K562 (cell line): Measurements from ENCODE around the gene ENO2. TPM values are rescaled to one million over a fixed set of nuclear protein-coding genes. Genes with fewer than 3 reads are reported as not detected.

Source experiments
- ATAC-seq: fragments of 200-7000 bp; cut with Tn5 transposase; 3 replicates; pipeline ENCODE4 v1.9.1; 2020; ENCODE audit warnings: moderate library complexity
- BruUV-seq: library from RNA; stranded (reverse); fragments of 400-500 nt; replicated peaks from 2 replicates; lab custom pipeline; 2021; lab: Mats Ljungman, UMichigan
- CTCF ChIA-PET: fragments of 300-600 bp; formaldehyde crosslinking; extraction: SDS; loops from one replicate; lab custom pipeline; 2021; ENCODE audit warnings: low intra/inter-chr PET ratio; lab: Yijun Ruan, JAX
- POLR2A ChIA-PET: fragments of 300-600, 350-650 bp; sonication (Branson Sonifier 250); formaldehyde crosslinking; extraction: SDS; loops from one replicate; lab custom pipeline; 2021; ENCODE audit warnings: antibody characterized with exemption, inconsistent platforms; lab: Yijun Ruan, JAX
- DNase-seq, 4 experiments: peaks; one replicate each; pipeline versions ENCODE4 v3.0.0 to v3.0.0-alpha.2; 2011 to 2018; ENCODE audit warnings: low spot score in 3 of 4, mixed read lengths in 3 of 4; ENCODE audit errors: extremely low read depth in 1 of 4
- FAIRE-seq: peaks from 2 replicates; lab custom pipeline; 2011; peaks lifted over from hg19 to GRCh38; lab: Jason Lieb, UNC
- H2AFZ ChIP-seq: 2 replicates; pipeline ENCODE4 v1.6.0; 2011; ENCODE audit warnings: low read depth, low read length, control low read depth, inconsistent platforms
- H3K27ac ChIP-seq: fragments of 200-600 bp; 3 replicates; pipeline ENCODE4 v1.8.0; 2011; ENCODE audit warnings: low read depth, mild to moderate bottlenecking, control low read depth, inconsistent platforms, low read length, moderate library complexity, mixed read lengths; ENCODE audit errors: extremely low read depth
- H3K27me3 ChIP-seq, 2 experiments: fragments of 300-600 bp in 1 of 2; 2 replicates in 1 of 2; 3 replicates in 1 of 2; pipeline versions ENCODE4 v1.6.0 to v1.8.0; 2011; ENCODE audit warnings: inconsistent platforms in 2 of 2, low read length in 2 of 2, mild to moderate bottlenecking in 1 of 2, mixed read lengths in 1 of 2, moderate library complexity in 1 of 2; ENCODE audit not compliant: control insufficient read depth in 2 of 2, insufficient read depth in 2 of 2
- H3K36me3 ChIP-seq: fragments of 300-600 bp; 3 replicates; pipeline ENCODE4 v1.8.0; 2011; ENCODE audit warnings: mild to moderate bottlenecking, low read length, inconsistent platforms; ENCODE audit not compliant: control insufficient read depth, insufficient read depth
- H3K4me1 ChIP-seq, 2 experiments: fragments of 200-600 bp in 1 of 2; replicated peaks in 1 of 2; 2 replicates in 1 of 2; 3 replicates in 1 of 2; pipeline versions ENCODE4 v1.5.1 to v1.8.0; 2011; ENCODE audit warnings: inconsistent platforms in 2 of 2, low read length in 2 of 2, mild to moderate bottlenecking in 1 of 2, mixed read lengths in 1 of 2, moderate library complexity in 1 of 2; ENCODE audit not compliant: control insufficient read depth in 2 of 2, insufficient read depth in 2 of 2
- H3K4me2 ChIP-seq: 2 replicates; pipeline ENCODE4 v1.6.1; 2011; ENCODE audit warnings: low read length, control low read depth, inconsistent platforms, mixed read lengths; ENCODE audit not compliant: insufficient read depth
- H3K4me3 ChIP-seq: fragments of 200-600 bp; sonication (generic), shearing (Covaris generic); 2 replicates; pipeline ENCODE4 v1.5.1; 2016; ENCODE audit warnings: control low read depth, inconsistent platforms
- H3K79me2 ChIP-seq: fragments of 200-600 bp; 3 replicates; pipeline ENCODE4 v1.8.0; 2011; ENCODE audit warnings: low read length, inconsistent platforms; ENCODE audit not compliant: control insufficient read depth, insufficient read depth
- H3K9ac ChIP-seq, 2 experiments: 2 replicates each; pipeline versions ENCODE4 v1.6.0 to v1.6.1; 2011; ENCODE audit warnings: low read depth in 2 of 2, low read length in 2 of 2, control low read depth in 1 of 2, inconsistent platforms in 1 of 2, mild to moderate bottlenecking in 1 of 2, mixed read lengths in 1 of 2; ENCODE audit not compliant: insufficient read depth in 1 of 2
- H3K9me1 ChIP-seq: one replicate; pipeline ENCODE4 v1.6.0; 2011; ENCODE audit warnings: inconsistent platforms, mild to moderate bottlenecking, low read length, moderate library complexity; ENCODE audit not compliant: control insufficient read depth, insufficient read depth
- H3K9me3 ChIP-seq: replicated peaks from 2 replicates; pipeline ENCODE4 v1.5.1; 2011; ENCODE audit warnings: low read depth, low read length, inconsistent platforms; ENCODE audit not compliant: control insufficient read depth, insufficient read depth
- H4K20me1 ChIP-seq: replicated peaks from 2 replicates; pipeline ENCODE4 v1.6.1; 2011; ENCODE audit warnings: low read length, inconsistent platforms, mixed read lengths; ENCODE audit not compliant: control insufficient read depth, insufficient read depth
- CCNT2 ChIP-seq: IDR thresholded peaks from 2 replicates; pipeline ENCODE4 v1.6.1; 2011; ENCODE audit warnings: borderline replicate concordance, low read depth, mild to moderate bottlenecking, moderate library complexity, mixed read lengths, low read length; ENCODE audit not compliant: insufficient read length; ENCODE audit errors: extremely low read depth
- HDAC6 ChIP-seq: IDR thresholded peaks from 2 replicates; pipeline ENCODE4 v1.6.1; 2012; ENCODE audit warnings: low read depth, mild to moderate bottlenecking, control low read depth, inconsistent platforms, low read length, moderate library complexity
- MLLT1 ChIP-seq, 2 experiments: fragments of 450-650 bp; IDR thresholded peaks; 2 replicates each; pipeline ENCODE4 v1.6.1; 2016
- RBFOX2 ChIP-seq: fragments of 200-400 bp; formaldehyde crosslinking; IDR thresholded peaks from 2 replicates; pipeline ENCODE4 v1.6.1; 2017; ENCODE audit warnings: low read depth, mild to moderate bottlenecking, low read length, moderate library complexity
- TFAP4 ChIP-seq: sonication (generic); formaldehyde crosslinking; IDR thresholded peaks from 2 replicates; pipeline ENCODE4 v1.8.0; 2022; ENCODE audit warnings: missing genetic modification reagents, mild to moderate bottlenecking, moderate library complexity, borderline replicate concordance
- ZBTB7A ChIP-seq: IDR thresholded peaks from 2 replicates; pipeline ENCODE4 v1.6.1; 2011; ENCODE audit warnings: low read depth, mild to moderate bottlenecking, low read length, moderate library complexity, borderline replicate concordance; ENCODE audit not compliant: control insufficient read depth
- ZNF217 ChIP-seq: sonication (generic); formaldehyde crosslinking; IDR thresholded peaks from 2 replicates; pipeline ENCODE4 v1.8.0; 2022; ENCODE audit warnings: mild to moderate bottlenecking, missing genetic modification reagents
- ZNF395 ChIP-seq: fragments of 200-800 bp; sonication (Bioruptor generic); IDR thresholded peaks from 2 replicates; pipeline ENCODE4 v1.6.1; 2017; ENCODE audit warnings: missing genetic modification characterization, missing compliant biosample characterization
- WGBS: fragments of 100-300 bp; shearing (Covaris generic); methylation state at CpG from one replicate; pipeline ENCODE4 v1.1.6; 2016; ENCODE audit warnings: low coverage, mixed read lengths; ENCODE audit not compliant: insufficient coverage; ENCODE audit errors: missing lambda C conversion rate; 5-methylcytosine and 5-hydroxymethylcytosine counted together
- in situ Hi-C: fragments of 300-500 bp; cut with MboI; formaldehyde crosslinking; loops from 4 replicates; pipeline ENCODE4 v1.15.0; 2018; ENCODE audit warnings: inconsistent platforms, mixed read lengths
- intact Hi-C: fragments of 100-400 bp; cut with micrococcal nuclease; formaldehyde crosslinking; loops from 2 replicates; pipeline ENCODE4 v1.14.2; 2022
- polyA plus RNA-seq, 8 experiments: library from polyadenylated mRNA; depleted of rRNA in 4 of 8; stranded (reverse) in 5 of 8; unstranded in 3 of 8; fragments of >200 nt; fragmentation: Nextera tagmentation in 2 of 8; fragmentation: Illumina TruSeq in 1 of 8; extraction: Ambion mirVana in 2 of 8; extraction: Trizol in 1 of 8; gene quantifications; 2 replicates each; pipeline versions ENCODE4 v1.2.1 to v1.2.3, GENCODE V29; 2011 to 2014; ENCODE audit warnings: inconsistent platforms in 1 of 8, missing spikeins in 1 of 8
- total RNA-seq, 7 experiments: library from RNA; depleted of rRNA in 6 of 7; stranded (reverse); fragments of >200 nt in 6 of 7; fragmentation: Illumina TruSeq in 2 of 7; extraction: Trizol in 2 of 7; gene quantifications; 2 replicates each; pipeline versions ENCODE4 v1.2.1 to v1.2.3, GENCODE V29; 2011 to 2021; ENCODE audit warnings: low replicate concordance in 1 of 7

The ENO2 gene
- total and polyA plus RNA-seq, 9 of the 15 experiments (the other 6 are each of a cell fraction or from before 2014, with no cell fraction given): 10.9 to 43.3 (median 21.0) TPM

- ChIA-PET CTCF (no interaction called here), POLR2A (interaction anchor here (0.6 to 8.1 kb wide), 3 partner anchors 10 to 171 kb away, joined by 4 to 61 read pairs (median 5); partner anchors contain the start of genes C12orf57 and RNU7-1)
- H3K27me3 ChIP-seq: no peaks in the 10 kb centered on the region
- H3K9me1 ChIP-seq: peaks cover 4% of the 10 kb centered on the region
- peaks cover 13% of the 10 kb centered on the region; the same call in 1 of the 3 replicates for H3K36me3 ChIP-seq
- peaks cover 50% of the 10 kb centered on the region for H3K79me2 ChIP-seq
- FAIRE-seq: no peak
- peak in 3 of 4 experiments; percentile 37 to 72 (median 71) for DNase-seq
- peak; percentile 18 for TF ChIP-seq CCNT2
- TF ChIP-seq MLLT1 (IDR thresholded peaks at IDR 0.05): 0 out of 4 replicates have a peak, but pooled peaks of 1 of the 2 experiments have one; percentile 16
- peak; percentile 40; the same call in 1 of the 2 replicates for TF ChIP-seq ZBTB7A
- 0 out of 2 replicates have a peak, but pooled peaks have one; percentile 14 for TF ChIP-seq TFAP4 (CRISPR knock-in tag)
- TF ChIP-seq HDAC6: no peak
- no peak for TF ChIP-seq ZNF217
- peak; percentile 61; the same call in 1 of the 2 replicates for TF ChIP-seq ZNF395 (CRISPR knock-in tag)
- TF ChIP-seq RBFOX2: 0 out of 2 replicates have a peak, but pooled peaks have one; percentile 8
- intact Hi-C loops: loop anchor here (5.0 kb wide), 1 partner anchor 114 kb away; no protein-coding TSS in a partner anchor
- H3K9me3 ChIP-seq: no peaks in the 10 kb centered on the region
- H2AFZ ChIP-seq: no peak overlapping the region
- H3K4me3 ChIP-seq: peak overlapping the region; percentile 76
- peak overlapping the region; percentile 63 for H3K27ac ChIP-seq
- BruUV-seq: no TSS peak
- H3K4me2 ChIP-seq: peak overlapping the region; percentile 87
- peak overlapping the region; percentile 84 to 93 for H3K9ac ChIP-seq
- H3K4me1 ChIP-seq: peaks cover 44 to 46% of the 10 kb centered on the region in 2 experiments; a peak in 4 of 5 replicates
- no peaks in the 10 kb centered on the region for H4K20me1 ChIP-seq
- no CpG with 5 or more reads among the region's 79 CpGs for WGBS
- in situ Hi-C loops: no loop called here
- ATAC-seq: no peak
These were observed 13.8 kb downstream of the ENO2 start for GRCh38 chr12:6928022-6928702.
